Head of caudate nucleus (tissue), 42 donors: ENCODE data around the gene SLIT3.
"Not testable (repeated sequence)": the region's sequence is repeated elsewhere in the genome, so short reads cannot be mapped to it uniquely, and the experiment has no call there.

Experiments
- DNase-seq, 42 donors: peaks; one replicate each; pipeline versions ENCODE4 v3.0.0 to v3.0.0-alpha.2; 2020 to 2021; ENCODE audit warnings: mixed read lengths in 7 of 42
- intact Hi-C: fragments of 100-400 bp; cut with DNase I; formaldehyde crosslinking; loops from one replicate; pipeline ENCODE4 v1.15.0; 2022

SLIT3 gene

DNA sequence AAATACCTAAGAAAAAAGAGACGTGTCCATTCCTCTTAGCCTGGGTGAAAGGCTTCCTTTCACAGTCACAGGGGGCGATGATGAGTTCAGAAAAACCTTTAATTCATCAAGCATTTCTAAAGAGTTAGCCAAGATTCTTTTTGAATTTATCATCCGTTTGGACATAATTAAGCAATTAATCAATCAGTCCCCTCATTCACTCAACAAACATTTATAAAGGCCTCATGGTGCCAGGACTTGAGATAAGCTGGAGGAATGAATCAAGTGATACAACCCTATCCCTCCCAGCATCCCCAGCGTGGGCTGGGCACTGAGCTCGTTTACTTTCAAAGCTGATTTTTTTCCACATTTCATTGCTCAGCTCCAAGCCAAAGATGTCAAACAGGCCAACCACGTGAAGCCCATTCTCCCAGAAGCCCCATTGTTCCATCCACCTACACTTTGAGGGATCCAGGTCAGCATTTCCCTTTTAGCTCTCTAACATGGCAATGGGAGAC lies 140.5 kb downstream of the SLIT3 start:
- DNase-seq = no peak
- intact Hi-C loops = no loop called here

DNA sequence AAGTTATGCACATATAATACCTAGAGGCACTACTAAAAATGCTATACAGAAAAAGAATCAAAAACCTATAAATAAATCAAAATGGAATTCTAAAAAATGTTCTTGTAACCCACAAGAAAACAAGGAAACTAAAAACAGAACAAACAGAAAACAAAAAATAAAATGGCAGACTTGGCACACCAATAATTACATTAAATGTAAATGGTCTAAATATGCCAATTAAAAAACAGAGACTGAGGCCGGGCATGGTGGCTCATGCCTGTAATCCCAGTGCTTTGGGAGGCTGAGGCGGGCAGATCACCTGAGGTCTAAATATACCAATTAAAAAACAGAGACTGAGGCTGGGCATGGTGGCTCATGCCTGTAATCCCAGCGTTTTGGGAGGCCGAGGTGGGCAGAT lies 142.2 kb downstream of the SLIT3 start:
- intact Hi-C loops = no loop called here

DNA sequence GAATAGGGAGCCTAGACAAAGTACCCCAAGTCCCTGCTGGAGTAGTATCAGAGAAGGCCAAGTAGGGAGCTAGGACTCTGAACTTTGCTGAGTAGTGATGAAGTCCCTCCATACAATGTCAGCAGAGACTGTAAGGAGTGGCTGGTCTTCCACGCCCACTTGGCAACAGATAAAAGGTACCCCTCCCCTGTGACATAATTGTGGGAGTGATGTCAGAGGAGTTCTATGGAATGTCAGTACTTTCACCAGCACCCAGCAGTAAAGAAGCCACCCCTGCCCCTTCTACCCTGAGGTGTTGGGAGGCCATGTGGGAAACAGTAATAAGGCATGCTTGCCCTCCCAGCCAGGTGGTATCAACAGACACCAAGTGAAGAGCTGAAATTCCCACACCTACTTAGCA lies 143.9 kb downstream of the SLIT3 start:
- DNase-seq = no peak
- intact Hi-C loops = no loop called here

More for the DNA sequence above, 142.2 kb downstream of the SLIT3 start:
- no peak for DNase-seq

DNA sequence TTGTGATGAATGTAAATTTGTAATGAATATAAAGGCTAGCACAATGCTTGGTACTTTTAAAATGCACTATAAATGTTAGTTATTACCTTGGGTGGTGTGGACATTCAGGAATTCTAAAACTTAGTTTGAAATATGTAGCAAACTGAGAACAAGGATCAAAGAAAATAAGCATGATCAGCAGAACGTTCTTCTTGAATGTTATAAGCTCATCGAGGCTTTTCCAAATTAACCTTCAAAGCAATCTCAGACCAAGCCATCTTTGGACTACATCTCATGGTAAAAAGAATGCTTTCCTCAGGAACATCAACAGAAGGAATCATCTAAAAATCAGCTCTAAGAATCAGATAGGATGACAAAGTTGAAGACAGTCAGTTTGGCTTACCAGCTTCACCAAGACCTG lies 146.3 kb downstream of the SLIT3 start:
- DNase-seq = no peak
- intact Hi-C loops = no loop called here

DNA sequence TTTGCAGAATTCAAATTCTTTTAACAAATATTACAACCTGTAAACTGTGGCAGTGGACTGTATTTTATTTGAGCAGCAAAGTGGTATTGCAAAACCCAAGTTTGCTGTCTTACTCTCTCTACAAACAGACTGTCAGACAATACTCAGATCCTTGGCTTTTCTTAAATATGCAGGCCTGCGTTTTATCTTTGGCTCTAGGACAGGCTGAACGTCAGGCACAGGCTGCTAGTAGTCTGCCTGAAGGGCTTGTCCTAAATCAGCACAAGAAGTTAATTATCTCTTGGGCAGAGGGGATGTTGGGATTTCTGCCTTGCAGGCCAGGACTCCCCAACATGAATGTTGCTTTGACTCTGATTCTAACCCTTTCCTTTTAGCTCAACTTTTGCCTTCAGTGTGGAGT lies 147.5 kb downstream of the SLIT3 start:
- intact Hi-C loops = no loop called here
- no peak for DNase-seq

DNA sequence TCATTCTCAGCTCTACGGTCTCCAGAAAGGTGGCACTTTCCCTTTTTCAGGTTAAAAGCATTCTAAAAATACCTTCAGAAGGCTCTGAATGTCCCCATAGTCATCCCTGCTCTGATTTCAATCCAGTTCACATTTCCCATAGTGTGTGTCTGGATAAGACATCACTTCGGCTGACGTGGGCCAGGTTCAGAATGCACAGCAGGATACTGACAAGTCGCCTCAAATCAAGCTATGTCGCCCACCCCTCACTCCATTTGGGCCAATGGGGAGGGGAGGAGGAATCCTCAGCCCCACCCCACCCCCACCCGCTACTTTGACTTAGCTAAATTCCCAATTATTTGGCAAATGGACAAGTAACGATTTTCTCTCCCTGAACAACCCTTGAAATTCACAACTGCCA lies 148.0 kb downstream of the SLIT3 start:
- intact Hi-C loops = no loop called here
- DNase-seq = no peak

DNA sequence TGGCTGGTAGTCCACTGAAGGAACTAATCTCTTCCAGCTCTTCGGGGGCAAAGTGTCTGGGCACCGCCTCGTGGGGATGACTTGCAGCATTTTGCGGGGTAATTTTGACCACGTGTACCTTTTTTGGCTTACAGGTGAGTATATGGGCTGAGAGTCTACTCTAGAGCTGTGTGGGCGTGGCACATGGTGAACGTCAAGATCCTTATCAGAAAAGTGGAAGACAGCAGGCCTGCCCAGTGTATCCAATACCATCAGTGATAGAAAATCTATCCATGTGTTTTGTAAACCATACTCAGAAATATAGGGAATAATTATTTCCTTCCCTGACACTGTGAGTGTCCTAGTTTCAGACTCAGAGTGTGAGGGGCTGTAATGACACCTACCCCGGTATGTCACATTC lies 148.5 kb downstream of the SLIT3 start:
- intact Hi-C loops = no loop called here
- DNase-seq = no peak

DNA sequence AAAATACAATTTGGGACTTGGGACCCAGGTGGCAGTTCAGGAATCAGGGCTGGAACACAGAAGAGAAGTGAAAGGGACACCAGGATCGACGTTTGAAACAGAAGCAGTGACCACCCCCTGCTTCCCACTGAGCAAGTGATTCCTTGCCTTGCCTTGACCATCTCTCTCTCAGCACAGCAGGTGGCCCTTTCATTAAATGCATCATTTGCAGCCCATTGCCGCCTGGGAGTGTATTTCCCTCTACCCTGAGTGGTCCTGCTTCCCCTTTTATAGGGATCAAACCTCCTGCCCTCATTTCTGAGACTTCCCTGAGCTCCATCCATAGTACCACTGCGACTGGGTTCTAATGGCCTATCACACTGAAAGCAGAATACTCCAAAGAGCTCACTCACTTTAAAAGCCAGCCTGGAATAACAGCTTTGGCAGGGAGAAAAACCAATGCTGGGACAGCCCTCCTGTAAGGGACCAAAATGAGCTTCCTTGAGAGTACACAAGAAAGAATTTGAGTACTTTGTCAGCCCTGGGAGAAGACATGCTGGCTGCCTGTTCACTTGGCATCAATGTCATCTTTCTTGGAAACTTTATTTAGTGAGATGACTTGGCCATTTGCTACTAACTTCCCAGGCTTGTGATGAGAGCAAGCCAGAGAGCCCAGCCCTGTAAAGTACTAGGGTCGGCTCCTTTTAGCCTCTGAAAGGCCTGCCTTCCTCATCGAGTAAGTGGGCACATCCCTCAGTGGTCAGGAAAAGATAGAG lies 149.7 kb downstream of the SLIT3 start:
- no peak for DNase-seq
- intact Hi-C loops = no loop called here

DNA sequence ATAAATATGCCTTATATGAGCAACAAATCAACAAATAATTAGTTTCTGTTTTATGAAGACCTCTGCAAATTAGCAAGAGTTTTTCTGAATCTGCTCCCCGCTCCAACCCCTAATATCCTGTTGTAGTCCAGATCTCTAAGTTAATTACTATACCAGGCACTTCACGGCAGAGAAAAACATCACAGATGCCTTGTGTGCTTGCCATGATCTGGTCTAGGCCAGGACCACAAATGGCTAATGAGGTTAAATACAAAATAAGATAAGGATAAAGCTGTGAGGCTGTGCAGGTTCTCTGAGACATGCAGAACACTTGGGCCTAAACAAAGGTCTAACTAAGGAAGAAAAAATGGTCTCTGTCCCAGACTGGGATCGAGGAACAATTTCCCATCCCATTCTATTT lies 150.8 kb downstream of the SLIT3 start:
- intact Hi-C loops = no loop called here
- no peak for DNase-seq

DNA sequence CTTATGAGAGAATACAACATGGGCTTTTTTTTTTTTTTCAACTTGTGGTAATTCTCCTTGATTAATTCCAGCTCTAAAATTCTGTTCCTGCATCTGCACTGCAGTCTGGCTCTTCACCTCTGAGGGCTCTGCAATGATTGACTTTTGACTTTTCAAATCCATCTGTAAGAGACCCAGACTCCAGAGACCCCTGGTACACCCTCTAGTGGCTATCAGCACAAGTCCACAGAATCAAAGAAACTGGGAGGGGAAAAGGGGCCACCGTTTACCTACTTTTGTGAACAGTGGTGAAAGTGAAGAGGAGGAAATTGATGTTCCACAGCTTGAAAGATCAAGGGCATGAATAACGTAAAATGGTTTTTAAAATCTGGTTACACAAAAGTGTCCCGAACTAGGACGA lies 151.6 kb downstream of the SLIT3 start:
- intact Hi-C loops = no loop called here
- DNase-seq = no peak

DNA sequence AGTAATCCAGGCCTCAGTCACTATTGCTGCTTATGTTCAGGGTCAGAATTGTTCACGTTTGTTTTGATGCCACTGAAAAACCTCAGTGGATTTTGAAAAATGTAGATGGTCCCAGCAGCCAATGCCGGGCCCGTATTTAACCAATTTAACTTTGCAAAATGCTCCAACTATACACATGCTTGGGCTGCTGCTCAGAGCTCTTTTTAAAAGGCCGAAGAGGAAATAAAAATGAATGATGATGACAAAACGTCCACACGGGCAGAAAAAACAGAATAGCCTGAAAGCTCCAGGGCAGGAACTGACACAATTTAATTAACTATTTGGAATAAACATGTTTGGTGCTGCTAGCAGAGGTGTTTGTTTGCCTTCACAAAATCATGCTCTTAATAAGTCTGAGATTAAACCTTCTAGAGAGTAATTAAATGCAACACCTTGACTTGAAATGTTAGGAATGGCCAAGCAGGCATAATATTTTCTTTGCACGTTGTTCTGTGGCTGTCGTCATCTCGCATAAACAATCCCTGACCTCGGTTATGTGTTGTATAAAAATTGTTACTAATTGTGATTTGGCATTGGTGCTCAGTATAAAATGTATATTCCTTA lies 152.7 kb downstream of the SLIT3 start:
- DNase-seq = no peak
- intact Hi-C loops = no loop called here

DNA sequence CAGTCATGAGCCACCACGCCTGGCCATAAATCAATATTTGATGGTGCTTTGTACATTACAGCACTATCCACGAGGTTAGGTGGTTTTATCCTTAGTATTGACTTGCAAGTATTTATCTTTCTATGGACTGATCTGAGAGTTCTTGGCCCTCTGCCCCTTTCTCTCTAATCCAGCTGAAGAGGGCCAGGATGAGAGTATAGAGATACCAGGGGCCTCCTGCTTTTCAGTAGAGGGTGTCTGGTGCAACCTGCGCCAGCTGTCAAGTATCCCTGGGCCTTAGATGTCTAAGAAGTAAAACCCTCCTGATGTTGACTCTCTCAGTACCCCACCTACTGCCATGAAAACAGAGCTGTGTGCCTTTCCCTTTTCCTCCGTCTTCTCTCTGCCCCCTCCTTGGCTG lies 153.4 kb downstream of the SLIT3 start:
- no peak for DNase-seq
- intact Hi-C loops = no loop called here

DNA sequence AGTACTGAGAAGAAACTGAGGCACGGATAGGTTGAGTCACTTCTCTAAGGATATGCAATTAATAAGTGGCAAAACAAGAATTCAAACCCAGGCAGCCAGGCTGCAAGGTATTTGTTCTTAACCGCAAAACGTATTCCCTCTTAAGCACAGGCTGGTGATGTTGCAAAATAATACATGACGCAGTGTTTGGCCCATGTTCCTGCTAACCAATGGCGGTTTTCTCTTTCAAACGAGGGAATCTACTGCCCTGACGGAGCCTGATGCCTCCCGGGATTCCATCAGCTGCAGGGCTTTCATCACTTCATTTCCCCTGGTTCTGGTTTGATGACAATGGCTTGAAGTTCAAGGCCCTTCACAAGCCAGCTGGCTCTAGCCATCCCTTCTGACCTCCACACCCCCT lies 154.8 kb downstream of the SLIT3 start:
- intact Hi-C loops = no loop called here
- no peak for DNase-seq

DNA sequence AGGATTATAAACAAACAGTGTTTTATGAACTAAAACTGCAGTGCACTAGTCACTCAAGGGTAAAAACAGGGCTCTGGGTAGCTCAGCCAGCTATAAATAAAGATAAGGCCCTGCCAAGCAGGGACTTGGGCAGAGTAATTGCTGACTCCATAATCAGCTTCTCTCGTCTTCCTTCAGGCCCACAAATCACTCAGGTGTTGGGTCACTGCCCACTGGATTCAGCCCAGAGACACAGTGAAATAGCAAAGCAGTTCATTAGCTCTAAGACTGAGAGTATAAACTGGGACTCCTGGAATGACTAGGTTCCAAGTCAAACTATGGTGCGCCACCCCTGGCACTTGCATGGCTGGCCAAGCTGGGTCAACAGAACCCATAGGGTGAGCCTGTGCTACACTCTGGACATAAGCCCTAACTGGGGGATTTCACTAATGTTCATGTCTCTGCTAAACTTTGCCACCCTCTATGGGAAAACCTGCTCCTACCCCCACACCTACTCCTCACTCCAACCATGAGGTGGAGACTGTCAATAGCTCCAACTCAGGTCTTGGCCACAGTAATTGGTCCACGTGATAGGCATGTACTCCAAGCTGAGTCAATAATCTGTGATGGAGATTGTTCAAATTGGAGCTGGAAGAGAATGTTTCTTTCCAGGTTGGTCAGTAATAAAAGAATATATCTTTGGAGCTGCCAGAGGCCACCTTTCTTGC lies 158.5 kb downstream of the SLIT3 start:
- intact Hi-C loops = no loop called here
- DNase-seq = no peak

DNA sequence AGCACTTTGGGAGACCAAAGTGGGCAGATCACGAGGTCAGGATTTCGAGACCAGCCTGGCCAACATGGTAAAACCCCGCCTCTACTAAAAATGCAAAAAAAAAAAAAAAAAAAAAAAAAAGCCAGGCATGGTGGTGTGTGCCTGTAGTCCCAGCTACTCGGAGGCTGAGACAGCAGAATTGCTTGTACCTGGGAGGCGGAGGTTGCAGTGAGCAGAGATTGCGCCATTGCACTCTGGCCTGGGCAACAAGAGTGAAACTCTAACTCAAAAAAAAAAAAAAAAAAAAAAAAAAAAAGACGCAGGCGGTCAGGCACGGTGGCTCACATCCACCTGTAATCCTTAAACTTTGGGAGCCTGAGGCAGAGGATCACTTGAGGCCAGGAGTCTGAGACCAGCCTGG lies 160.7 kb downstream of the SLIT3 start:
- DNase-seq, intact Hi-C loops: not testable (repeated sequence)

DNA sequence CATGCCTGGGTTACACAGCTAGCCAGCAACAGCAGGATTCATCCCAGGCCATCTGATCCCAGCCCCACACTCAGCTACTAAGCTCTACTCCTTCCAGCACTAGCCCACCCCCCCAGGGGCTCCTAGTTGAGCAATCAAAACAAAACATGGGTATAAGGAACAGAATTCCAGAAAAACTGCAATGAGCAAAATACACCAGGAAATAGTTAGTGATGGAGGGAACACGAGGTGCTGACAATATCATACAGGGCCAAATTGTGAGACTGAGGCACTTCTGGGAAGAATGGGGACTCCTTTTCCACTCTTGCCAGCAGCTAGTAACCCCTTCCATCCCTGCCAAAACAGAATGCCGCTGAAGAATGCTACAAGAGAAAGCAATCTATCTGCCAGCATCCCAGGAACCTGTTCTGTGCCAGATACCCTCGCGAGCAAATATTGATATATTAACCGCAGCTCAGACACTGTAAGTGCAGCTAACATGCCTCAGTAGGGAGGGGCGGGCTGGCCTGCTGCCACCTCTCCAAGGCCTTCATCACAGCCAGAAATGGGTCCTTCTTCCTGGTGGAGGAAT lies 161.4 kb downstream of the SLIT3 start:
- intact Hi-C loops = no loop called here

DNA sequence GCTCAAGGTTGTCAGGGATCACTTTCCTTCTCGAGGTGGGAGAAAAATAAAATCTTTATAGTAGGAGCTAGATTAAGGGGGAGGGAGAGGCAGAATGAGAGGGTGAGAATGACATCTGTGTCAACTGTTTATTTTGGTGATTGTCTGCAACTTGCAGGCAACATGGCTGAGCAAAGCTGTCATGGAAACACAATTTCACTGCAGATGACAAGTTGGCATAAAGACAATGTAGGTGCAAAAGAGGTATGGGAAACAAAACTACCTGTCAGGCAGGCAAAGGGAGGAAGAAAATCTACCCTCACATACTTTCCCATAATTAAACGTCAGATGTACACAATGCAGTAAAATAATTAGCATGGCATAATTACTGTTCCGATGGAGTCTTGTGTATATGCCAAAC lies 167.4 kb downstream of the SLIT3 start:
- intact Hi-C loops = no loop called here
- no peak for DNase-seq

More for the DNA sequence above, 161.4 kb downstream of the SLIT3 start:
- no peak for DNase-seq

DNA sequence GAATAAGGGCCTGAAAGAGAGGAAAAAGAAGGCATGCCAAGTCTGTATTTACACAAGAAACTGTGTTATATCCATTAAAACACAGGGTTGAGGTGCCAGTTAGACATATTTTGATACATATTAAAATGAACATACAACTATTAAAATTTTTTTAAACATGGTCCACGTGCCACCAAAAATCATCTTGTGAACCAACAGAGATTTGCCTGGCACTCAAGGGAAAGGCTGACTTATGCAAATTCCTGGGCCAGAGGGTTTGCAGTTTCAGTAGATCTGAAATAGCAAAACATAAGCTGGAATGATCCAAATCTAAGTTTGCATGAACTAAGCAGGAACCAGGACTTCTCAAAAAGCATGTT lies 168.7 kb downstream of the SLIT3 start:
- intact Hi-C loops = no loop called here
- no peak for DNase-seq

DNA sequence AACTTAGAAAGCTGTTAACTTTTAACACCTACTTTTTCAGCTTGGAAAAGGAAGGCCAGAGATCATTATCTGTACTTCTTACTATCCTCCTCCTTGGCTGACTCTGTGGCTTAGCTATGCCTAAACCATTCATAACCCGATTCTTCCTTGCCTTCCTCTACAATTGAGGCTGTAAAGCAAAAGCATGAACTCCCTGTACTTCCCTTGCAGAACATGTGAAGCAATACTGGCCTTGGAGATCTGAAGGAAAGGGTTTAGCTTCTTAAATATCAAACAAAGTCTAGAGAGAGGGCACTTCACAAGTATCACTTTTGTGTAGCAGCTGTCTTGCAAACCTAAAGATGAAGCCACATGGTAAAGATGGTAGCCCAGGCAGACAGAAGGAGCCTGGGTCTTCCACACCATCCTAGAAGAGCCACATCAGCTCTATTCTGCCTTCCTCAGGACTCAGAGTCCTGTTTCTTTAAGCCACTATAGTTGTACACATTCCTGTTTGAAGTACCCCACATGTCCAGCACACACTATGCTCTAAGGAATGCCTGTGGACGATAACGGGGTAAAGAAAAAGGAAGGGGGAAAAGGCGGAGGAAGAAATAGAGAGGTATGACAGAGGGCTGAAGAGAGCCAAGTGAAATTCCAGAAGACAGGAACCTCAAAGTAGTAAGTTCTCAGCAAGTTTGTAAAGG lies 169.2 kb downstream of the SLIT3 start:
- intact Hi-C loops = no loop called here

DNA sequence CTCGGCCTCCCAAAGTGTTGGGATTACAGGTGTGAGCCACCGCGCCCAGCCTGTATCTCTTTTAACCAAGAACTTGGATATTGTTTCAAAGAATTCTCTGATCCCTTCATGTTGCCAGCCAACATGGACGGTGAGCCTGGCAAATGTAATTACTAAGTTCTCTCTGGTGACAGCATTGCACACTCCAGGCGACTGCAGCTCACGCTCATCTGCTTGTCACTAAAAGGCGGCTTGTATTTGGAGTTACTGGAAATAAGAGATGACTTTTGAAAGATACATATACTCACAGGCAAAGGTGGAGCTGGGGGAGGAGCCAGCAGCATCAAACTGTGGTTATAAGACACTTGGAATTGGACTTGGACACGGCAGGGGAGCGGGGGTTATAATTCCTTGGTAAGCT lies 172.3 kb downstream of the SLIT3 start:
- intact Hi-C loops = no loop called here
- no peak for DNase-seq

More for the DNA sequence above, 169.2 kb downstream of the SLIT3 start:
- DNase-seq = no peak
